Astrocyte of the cerebellum (primary cell): Measurements from ENCODE around the gene SCRN1.

Source experiments
- DNase-seq: peaks from one replicate; pipeline ENCODE4 v3.0.0-alpha.2; 2011; ENCODE audit warnings: low read depth
- H3K4me3 ChIP-seq: 2 replicates; pipeline ENCODE4 v1.5.1; 2011; ENCODE audit warnings: mild to moderate bottlenecking, low read depth, low read length, moderate library complexity
- in situ Hi-C: cut with HindIII; loops from 2 replicates; pipeline ENCODE4 v1.10.0; 2017; ENCODE audit warnings: low sequenced_read_pairs
- TF ChIP-seq, protein P1 (sequence below): IDR thresholded peaks from 2 replicates; pipeline ENCODE4 v1.5.1; 2012; ENCODE audit warnings: low read length, low read depth, moderate library complexity, mild to moderate bottlenecking; ENCODE audit errors: missing control alignments

Gene SCRN1

DNA sequence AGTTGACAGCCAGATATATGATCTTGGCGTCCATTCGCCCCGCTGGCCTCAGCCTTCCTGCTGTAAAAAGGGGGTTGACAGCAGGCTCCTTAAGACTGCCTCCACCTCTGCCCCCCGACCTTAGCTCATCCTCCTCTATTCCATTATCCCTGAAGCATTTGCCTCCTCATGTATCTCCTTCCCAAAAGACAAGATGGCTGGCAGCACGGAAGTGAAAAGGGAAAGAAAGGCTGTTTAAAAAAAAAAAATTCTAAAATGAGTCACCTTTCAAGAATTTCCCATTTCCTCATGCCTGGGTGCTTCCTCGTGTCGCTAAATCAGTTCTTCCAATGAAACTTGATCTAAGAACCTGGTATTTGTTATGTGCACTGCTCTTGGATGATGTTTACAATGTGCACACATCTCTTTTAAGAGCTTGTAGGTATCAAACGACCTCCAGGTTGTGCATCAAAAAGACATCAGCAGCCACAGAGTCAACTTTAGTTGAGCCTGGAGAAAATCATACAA is 1.7 kb downstream of the SCRN1 start:
- in situ Hi-C loops, result no loop called here
- TF ChIP-seq, protein P1, sequence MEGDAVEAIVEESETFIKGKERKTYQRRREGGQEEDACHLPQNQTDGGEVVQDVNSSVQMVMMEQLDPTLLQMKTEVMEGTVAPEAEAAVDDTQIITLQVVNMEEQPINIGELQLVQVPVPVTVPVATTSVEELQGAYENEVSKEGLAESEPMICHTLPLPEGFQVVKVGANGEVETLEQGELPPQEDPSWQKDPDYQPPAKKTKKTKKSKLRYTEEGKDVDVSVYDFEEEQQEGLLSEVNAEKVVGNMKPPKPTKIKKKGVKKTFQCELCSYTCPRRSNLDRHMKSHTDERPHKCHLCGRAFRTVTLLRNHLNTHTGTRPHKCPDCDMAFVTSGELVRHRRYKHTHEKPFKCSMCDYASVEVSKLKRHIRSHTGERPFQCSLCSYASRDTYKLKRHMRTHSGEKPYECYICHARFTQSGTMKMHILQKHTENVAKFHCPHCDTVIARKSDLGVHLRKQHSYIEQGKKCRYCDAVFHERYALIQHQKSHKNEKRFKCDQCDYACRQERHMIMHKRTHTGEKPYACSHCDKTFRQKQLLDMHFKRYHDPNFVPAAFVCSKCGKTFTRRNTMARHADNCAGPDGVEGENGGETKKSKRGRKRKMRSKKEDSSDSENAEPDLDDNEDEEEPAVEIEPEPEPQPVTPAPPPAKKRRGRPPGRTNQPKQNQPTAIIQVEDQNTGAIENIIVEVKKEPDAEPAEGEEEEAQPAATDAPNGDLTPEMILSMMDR, result no peak
- DNase-seq, result peak; percentile 74
- H3K4me3 ChIP-seq, result peak overlapping the region; percentile 77

DNA sequence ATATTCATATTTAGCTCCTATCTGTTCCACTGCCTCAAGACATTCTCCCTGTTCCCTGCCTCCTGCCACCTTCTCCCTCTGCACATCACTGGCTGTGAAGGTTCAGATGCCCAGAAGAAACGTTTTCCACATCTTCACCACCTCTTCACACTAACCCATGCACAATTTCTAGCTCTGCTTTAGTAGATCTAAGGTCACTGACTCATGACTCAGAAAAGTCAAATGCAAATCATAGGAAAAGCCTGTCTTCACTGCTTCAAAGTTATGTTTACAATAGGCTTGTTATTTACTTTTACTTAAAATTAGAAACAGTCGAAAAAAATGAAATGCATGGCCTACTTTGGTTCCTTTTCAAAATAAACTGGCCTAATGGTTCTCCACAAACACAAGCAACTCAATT is 2.5 kb downstream of the SCRN1 start:
- in situ Hi-C loops, result no loop called here
- TF ChIP-seq, protein P1, result no peak
- H3K4me3 ChIP-seq, result no peak overlapping the region
- no peak for DNase-seq

DNA sequence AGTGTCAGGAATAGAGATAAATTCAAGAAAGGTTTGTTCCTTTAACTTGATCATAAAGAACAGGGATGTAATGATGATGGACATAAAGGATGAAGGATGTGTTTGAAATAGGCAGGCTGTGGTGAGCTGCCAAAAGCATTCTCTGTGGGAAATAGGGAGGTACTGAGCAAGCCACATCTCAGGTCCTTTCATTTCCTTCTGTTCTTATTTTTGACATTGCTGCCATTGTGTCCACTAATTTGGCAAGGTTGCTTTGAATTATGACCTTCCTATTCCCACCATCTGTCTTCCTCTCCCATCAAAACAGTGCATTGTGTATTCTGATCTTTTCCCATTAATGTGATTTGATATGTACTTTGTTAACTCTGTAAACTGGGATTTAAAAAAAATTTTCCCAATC is 9.4 kb downstream of the SCRN1 start:
- DNase-seq, result no peak
- in situ Hi-C loops, result no loop called here
- TF ChIP-seq, protein P1, result no peak
- no peak overlapping the region for H3K4me3 ChIP-seq

DNA sequence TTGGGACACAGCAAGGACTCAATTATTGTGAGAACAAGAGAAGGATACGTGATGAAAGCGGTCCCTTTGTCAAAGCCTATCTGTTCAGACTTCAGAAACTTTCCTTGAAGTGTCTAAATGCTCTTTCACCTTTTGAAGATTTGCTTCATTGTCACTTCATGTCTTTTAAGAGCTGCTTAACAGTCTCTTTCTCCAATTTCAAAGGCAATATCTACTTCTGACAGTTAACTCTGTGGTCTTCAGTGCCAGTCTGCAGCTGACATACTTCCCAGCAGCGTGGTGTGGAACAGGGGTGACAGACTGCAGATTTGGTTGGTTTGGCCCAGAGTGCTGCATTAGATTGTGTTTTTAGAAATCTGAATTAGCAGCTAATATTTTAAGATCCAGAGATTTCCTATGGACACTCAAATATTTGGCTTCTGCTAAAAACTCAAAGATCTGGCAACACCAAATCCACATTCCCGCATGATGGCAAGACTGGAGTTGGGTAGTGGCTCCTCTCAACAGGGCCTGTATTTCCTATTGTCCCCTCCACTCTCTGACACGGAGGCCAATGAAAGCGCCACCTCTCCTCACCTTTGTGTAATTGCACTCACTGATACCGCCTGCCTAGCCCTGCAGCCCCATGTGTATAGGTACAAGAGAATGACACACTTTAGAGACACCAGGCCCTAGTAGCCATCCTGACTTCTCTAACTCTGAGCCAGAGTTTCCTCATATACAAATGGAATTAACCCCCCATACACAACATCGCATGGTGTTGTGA is 11.5 kb downstream of the SCRN1 start:
- TF ChIP-seq, protein P1, result no peak
- DNase-seq, result no peak
- H3K4me3 ChIP-seq, result no peak overlapping the region
- in situ Hi-C loops, result no loop called here

DNA sequence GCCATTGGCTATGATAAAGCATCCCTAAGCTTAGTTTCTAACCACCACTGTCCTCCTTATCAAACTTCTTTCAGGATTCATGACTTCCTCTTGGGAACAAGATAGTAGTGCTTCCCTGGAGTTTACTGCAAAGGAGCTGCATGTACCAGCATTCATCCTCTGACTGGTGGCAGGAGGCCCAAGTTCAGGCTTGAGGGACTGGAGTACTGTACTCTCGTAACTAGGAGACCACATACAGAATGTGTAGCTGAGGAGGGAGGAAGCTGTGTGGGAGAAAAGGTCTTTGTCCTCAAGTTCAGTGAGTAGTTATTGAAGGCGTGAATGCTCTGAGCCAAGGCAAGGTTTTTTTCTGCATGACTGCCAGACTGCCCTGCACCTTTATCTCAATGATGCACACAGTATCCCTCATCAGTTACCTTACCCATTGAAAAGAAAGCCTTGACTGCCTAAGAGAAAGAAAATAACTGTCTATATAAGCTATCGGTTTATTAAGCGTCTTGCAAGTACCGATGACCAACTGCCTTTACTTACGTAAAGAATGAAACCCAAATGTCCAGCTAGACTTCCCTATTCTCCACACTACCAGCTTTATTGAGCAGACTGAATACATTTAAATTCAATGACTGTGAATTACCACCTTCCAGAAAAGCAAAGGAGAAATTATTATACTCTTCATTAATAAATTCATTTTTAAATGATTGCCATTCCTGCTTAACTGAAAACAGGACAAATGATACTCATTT is 12.8 kb downstream of the SCRN1 start:
- TF ChIP-seq, protein P1, result no peak
- H3K4me3 ChIP-seq, result no peak overlapping the region
- peak; percentile 44 for DNase-seq
- in situ Hi-C loops, result no loop called here

DNA sequence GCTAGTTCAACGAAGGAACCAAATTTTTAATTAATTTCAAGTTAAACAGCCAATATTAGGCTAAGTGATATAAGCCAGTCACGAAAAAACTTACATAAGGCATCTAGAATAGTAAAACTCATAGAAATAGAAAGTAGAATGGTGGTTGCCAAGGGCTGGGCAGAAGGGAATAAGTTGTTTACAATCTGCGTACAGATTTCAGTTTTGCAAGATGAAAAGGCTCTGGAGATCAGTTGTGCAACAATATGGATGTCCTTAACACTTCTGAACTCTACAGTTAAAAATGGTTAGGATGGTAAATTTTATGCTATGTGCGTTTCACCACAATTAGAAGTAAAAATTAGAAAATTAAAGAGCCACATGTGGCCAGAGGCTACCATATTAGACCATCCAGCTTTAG is 13.3 kb downstream of the SCRN1 start:
- H3K4me3 ChIP-seq, result no peak overlapping the region
- TF ChIP-seq, protein P1, result no peak
- in situ Hi-C loops, result no loop called here
- DNase-seq, result no peak
